ENCODE measurements around the gene NINL.

- TF ChIP-seq CTCF (IDR thresholded peaks at IDR 0.05), result no peak
- no peak for TF ChIP-seq POLR2AphosphoS5 (IDR thresholded peaks at IDR 0.05)
- TF ChIP-seq EP300 (IDR thresholded peaks at IDR 0.05), result no peak
Observed at GRCh38 chr20:25587536-25587935, 2.2 kb upstream of the NINL start.
